ENCODE data around the gene PRKCZ.

DNA sequence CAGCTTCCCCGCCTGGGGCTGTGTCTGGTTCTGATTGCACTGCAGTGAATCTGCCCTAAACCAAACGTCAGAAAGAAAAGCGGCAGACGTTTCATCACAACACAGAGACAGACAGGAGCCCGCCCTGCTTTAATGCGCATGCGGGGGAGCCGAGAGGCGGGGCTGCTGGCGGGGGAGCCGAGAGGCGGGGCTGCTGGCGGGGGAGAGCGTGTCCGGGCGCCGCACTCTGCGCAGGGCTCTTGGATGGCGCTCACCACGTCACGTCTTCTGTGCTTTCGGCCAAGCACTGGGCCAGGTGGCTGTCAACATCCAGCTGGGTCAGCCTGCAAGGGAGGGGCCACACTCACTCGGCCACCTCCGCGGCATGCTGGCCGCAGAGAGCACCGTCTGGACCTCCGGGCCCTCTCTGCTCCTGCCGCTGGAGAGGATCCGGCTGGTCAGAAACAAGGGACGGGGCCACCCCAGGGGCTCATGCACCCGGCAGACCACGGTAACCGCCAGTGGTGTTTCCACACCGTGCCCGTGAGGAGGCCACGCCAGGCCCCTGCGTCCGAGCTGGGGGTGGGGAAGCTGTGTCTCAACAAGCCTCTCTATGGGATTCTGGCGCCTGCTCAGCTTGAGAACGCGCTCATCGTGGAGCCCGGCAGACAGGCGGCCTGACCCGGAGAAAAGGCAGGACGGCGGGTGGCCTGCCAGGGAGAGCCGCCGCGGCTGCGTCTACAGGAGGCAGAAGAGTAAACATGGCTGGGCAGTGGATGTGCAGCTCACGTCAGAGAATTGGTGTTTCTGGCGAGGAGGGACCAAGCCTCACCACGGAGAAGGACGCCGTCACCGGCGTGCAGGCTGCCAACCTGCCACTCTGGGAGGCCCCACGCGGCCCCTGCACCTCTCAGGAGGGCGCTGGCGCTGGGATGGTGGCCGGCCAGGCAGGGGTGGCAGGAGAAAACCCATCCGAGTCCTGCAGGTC lies 139.5 kb downstream of the PRKCZ start:
- TF ChIP-seq, protein P1, sequence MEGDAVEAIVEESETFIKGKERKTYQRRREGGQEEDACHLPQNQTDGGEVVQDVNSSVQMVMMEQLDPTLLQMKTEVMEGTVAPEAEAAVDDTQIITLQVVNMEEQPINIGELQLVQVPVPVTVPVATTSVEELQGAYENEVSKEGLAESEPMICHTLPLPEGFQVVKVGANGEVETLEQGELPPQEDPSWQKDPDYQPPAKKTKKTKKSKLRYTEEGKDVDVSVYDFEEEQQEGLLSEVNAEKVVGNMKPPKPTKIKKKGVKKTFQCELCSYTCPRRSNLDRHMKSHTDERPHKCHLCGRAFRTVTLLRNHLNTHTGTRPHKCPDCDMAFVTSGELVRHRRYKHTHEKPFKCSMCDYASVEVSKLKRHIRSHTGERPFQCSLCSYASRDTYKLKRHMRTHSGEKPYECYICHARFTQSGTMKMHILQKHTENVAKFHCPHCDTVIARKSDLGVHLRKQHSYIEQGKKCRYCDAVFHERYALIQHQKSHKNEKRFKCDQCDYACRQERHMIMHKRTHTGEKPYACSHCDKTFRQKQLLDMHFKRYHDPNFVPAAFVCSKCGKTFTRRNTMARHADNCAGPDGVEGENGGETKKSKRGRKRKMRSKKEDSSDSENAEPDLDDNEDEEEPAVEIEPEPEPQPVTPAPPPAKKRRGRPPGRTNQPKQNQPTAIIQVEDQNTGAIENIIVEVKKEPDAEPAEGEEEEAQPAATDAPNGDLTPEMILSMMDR (IDR thresholded peaks at IDR 0.05; ENCODE audit: insufficient read depth, low read depth, low read length), result no peak
- no peak for TF ChIP-seq EZH2 (IDR thresholded peaks at IDR 0.05; ENCODE audit: insufficient read depth, low read length)

All from astrocyte (in vitro differentiated cells and primary cell).